NCI-H748 (cell line): ENCODE measurements around the gene CACNA1C.
"Not testable (repeated sequence)": the region's sequence is repeated elsewhere in the genome, so short reads cannot be mapped to it uniquely, and the experiment has no call there.

Experiments
- DNase-seq: peaks from one replicate; lab custom pipeline; 2025; ENCODE audit not compliant: unreplicated experiment; lab: John Stamatoyannopoulos, UW

The CACNA1C gene

GRCh38 chr12:2463719-2464118 lies 410.9 kb downstream of the CACNA1C start:
- DNase-seq = no peak

- no peak for DNase-seq
These were observed 412.9 kb downstream of the CACNA1C start for GRCh38 chr12:2465681-2466080.

- DNase-seq = no peak
These were observed 413.4 kb downstream of the CACNA1C start for GRCh38 chr12:2466211-2466610.

- no peak for DNase-seq
These were observed 414.8 kb downstream of the CACNA1C start for GRCh38 chr12:2467447-2468195.

GRCh38 chr12:2475984-2476383 lies 423.2 kb downstream of the CACNA1C start:
- DNase-seq = no peak

GRCh38 chr12:2477009-2477766 lies 424.4 kb downstream of the CACNA1C start:
- DNase-seq = no peak

GRCh38 chr12:2479851-2480535 lies 427.2 kb downstream of the CACNA1C start:
- no peak for DNase-seq

GRCh38 chr12:2481346-2481745 lies 428.6 kb downstream of the CACNA1C start:
- no peak for DNase-seq

GRCh38 chr12:2481951-2482350 lies 429.2 kb downstream of the CACNA1C start:
- DNase-seq = no peak

- no peak for DNase-seq
These were observed 430.3 kb downstream of the CACNA1C start for GRCh38 chr12:2482938-2483660.

- peak; percentile 45 for DNase-seq
These were observed 430.9 kb downstream of the CACNA1C start for GRCh38 chr12:2483713-2484112.

- no peak for DNase-seq
These were observed 431.5 kb downstream of the CACNA1C start for GRCh38 chr12:2484141-2484776.

GRCh38 chr12:2485681-2486080 lies 432.9 kb downstream of the CACNA1C start:
- no peak for DNase-seq

GRCh38 chr12:2486796-2487195 lies 434.0 kb downstream of the CACNA1C start:
- DNase-seq = no peak

- DNase-seq = no peak
These were observed 434.5 kb downstream of the CACNA1C start for GRCh38 chr12:2487278-2487677.

- no peak for DNase-seq
These were observed 435.3 kb downstream of the CACNA1C start for GRCh38 chr12:2488131-2488530.

- no peak for DNase-seq
These were observed 435.8 kb downstream of the CACNA1C start for GRCh38 chr12:2488596-2488995.

GRCh38 chr12:2489275-2489674 lies 436.5 kb downstream of the CACNA1C start:
- DNase-seq = no peak

- peak; percentile 61 for DNase-seq
These were observed 438.0 kb downstream of the CACNA1C start for GRCh38 chr12:2490831-2491230.

GRCh38 chr12:2491349-2491748 lies 438.6 kb downstream of the CACNA1C start:
- not testable (repeated sequence) for DNase-seq

GRCh38 chr12:2492236-2492635 lies 439.4 kb downstream of the CACNA1C start:
- DNase-seq = no peak
